Measurements from ENCODE around the gene GPR162.

GPR162 gene

GRCh38 chr12:6782119-6782518 lies 39.5 kb upstream of the GPR162 start:
- in situ Hi-C loops (cut with HindIII; ENCODE audit: low sequenced_read_pairs): no loop called here
- no peak for TF ChIP-seq CTCF (IDR thresholded peaks at IDR 0.05; ENCODE audit: low read depth, low read length, missing control alignments)
- DNase-seq (ENCODE audit: low read depth): no peak
- H3K4me3 ChIP-seq (ENCODE audit: low read depth, low read length): no peak overlapping the region

DNA sequence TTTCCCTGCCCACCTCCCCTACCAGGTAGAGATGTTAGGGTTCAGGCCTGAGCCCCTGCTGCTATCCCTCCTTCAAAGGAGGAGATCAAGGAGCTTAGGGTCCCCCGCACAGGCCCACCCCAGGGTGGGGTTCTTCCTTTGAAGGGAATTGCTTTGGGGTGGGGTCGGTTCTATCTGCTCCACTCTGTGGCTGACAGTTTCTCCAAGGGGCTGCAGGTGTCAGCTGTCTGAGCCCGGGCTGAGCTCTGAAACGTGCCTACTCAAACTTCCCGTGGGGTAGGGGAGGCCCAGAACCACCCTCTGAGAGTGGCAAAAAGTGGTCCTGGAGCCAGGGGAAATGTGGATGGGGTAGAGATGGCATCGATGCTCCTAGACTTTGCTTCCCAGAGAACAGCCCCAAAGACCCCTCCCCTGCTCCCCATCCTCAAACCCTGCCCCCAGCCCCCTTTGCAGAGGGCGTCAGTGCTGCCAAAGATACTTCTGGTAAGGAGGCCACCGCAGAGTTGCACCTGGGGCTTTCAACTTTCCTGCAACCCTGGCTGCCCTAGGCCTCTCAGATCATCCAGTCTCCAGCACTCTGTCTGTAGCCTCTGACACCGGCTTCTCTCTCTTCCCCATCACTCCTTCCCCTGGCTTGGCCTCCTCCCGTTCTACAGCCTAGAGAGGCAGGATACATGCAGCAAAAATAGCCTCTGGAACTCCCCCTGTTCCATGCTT lies 38.6 kb upstream of the GPR162 start:
- DNase-seq (ENCODE audit: low read depth): no peak
- no peak overlapping the region for H3K4me3 ChIP-seq (ENCODE audit: low read depth, low read length)
- in situ Hi-C loops (cut with HindIII; ENCODE audit: low sequenced_read_pairs): no loop called here
- no peak for TF ChIP-seq CTCF (IDR thresholded peaks at IDR 0.05; ENCODE audit: low read depth, low read length, missing control alignments)

- H3K4me3 ChIP-seq (ENCODE audit: low read depth, low read length): no peak overlapping the region
- no peak for TF ChIP-seq CTCF (IDR thresholded peaks at IDR 0.05; ENCODE audit: low read depth, low read length, missing control alignments)
- no peak for DNase-seq (ENCODE audit: low read depth)
- in situ Hi-C loops (cut with HindIII; ENCODE audit: low sequenced_read_pairs): no loop called here
Observed at GRCh38 chr12:6783828-6784227, 37.8 kb upstream of the GPR162 start.

GRCh38 chr12:6784296-6784695 lies 37.3 kb upstream of the GPR162 start:
- no peak for TF ChIP-seq CTCF (IDR thresholded peaks at IDR 0.05; ENCODE audit: low read depth, low read length, missing control alignments)
- DNase-seq (ENCODE audit: low read depth): no peak
- H3K4me3 ChIP-seq (ENCODE audit: low read depth, low read length): no peak overlapping the region
- in situ Hi-C loops (cut with HindIII; ENCODE audit: low sequenced_read_pairs): no loop called here

GRCh38 chr12:6784761-6785160 lies 36.9 kb upstream of the GPR162 start:
- DNase-seq (ENCODE audit: low read depth): no peak
- no peak for TF ChIP-seq CTCF (IDR thresholded peaks at IDR 0.05; ENCODE audit: low read depth, low read length, missing control alignments)
- in situ Hi-C loops (cut with HindIII; ENCODE audit: low sequenced_read_pairs): no loop called here
- no peak overlapping the region for H3K4me3 ChIP-seq (ENCODE audit: low read depth, low read length)

- TF ChIP-seq CTCF (IDR thresholded peaks at IDR 0.05; ENCODE audit: low read depth, low read length, missing control alignments): no peak
- no peak overlapping the region for H3K4me3 ChIP-seq (ENCODE audit: low read depth, low read length)
- DNase-seq (ENCODE audit: low read depth): no peak
- in situ Hi-C loops (cut with HindIII; ENCODE audit: low sequenced_read_pairs): no loop called here
Observed at GRCh38 chr12:6786416-6787094, 35.1 kb upstream of the GPR162 start.
